ENCODE results near the gene PIN1.

DNA sequence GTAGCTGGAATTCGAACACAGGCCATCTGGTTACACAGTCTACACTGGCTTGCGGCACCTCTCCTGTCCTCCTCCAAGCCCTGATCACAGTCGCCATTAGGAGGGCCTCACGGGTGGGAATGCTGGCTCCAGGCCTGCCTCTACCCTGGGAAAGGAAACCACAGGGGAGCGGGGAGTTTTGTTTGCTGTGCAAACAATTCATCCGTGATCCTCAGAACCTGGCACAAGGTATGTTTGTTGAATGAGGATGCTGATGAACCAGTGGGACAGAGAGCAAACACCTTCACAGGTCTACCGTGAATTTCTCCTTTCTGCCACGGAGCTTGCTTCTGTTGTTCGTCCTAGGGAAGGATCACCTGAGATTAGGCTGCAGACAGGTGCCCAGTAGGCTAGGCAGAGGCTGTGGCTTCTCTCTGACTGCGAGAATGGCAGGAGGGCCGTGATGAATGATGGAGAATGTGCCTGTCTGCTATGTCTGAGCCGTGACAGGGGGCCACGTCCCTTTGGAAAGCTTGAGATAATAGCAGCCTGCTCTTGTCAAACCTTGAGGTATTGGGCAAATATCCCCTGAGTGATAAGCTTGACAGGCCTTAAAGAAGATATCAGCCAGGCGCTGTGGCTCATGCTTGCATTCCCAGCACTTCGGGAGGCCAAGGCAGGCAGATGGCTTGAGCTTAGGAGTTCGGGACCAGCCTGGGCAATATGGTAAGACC is 36.7 kb downstream of the PIN1 start:
- TF ChIP-seq POLR2AphosphoS5 (IDR thresholded peaks at IDR 0.05; ENCODE audit: borderline replicate concordance, low read depth, low read length) = no peak
- TF ChIP-seq EZH2 (IDR thresholded peaks at IDR 0.05) = no peak

Data from SK-N-MC (cell line).